Cardiac muscle cell (in vitro differentiated cells and primary cell): ENCODE measurements around the gene ZNF652. TPM values are rescaled to one million over a fixed set of nuclear protein-coding genes. Genes with fewer than 3 reads are reported as not detected.

Experiments
- DNase-seq, 2 donors: peaks; one replicate each; pipeline versions ENCODE4 v3.0.0 to v3.0.0-alpha.2; 2010 to 2017; ENCODE audit warnings: low read depth in 1 of 2, low spot score in 1 of 2
- H3K27ac ChIP-seq: fragments of 200-600 bp; sonication (generic); 2 replicates; pipeline ENCODE4 v1.5.1; 2016
- H3K27me3 ChIP-seq: fragments of 200-600 bp; sonication (generic); 2 replicates; pipeline ENCODE4 v1.6.0; 2016; ENCODE audit warnings: control low read depth
- H3K36me3 ChIP-seq: fragments of 200-600 bp; sonication (generic); 2 replicates; pipeline ENCODE4 v1.5.1; 2016; ENCODE audit warnings: control low read depth
- H3K4me1 ChIP-seq: fragments of 200-600 bp; sonication (generic); 2 replicates; pipeline ENCODE4 v1.8.1; 2017; ENCODE audit warnings: low read depth, mild to moderate bottlenecking, mixed run types
- H3K4me3 ChIP-seq: fragments of 200-600 bp; sonication (generic); 2 replicates; pipeline ENCODE4 v1.5.1; 2016; ENCODE audit warnings: mild to moderate bottlenecking
- H3K9me3 ChIP-seq: fragments of 200-600 bp; sonication (generic); 2 replicates; pipeline ENCODE4 v1.5.1; 2017; ENCODE audit warnings: low read depth, mild to moderate bottlenecking, control low read depth
- polyA plus RNA-seq: library from polyadenylated mRNA; unstranded; fragments of >200 nt; fragmentation: Nextera tagmentation; extraction: Ambion mirVana; gene quantifications from 2 replicates; pipeline ENCODE4 v1.2.1, GENCODE V29; 2016
- total RNA-seq: library from RNA; depleted of rRNA; stranded (reverse); fragments of >200 nt; gene quantifications from 2 replicates; pipeline ENCODE4 v1.2.3, GENCODE V29; 2016
- TF ChIP-seq, protein P1 (sequence below): IDR thresholded peaks from 2 replicates; pipeline ENCODE4 v1.5.1; 2012; ENCODE audit warnings: low read depth, mild to moderate bottlenecking, low read length

Gene ZNF652
- total and polyA plus RNA-seq, 2 experiments from 2014 or later: 27.4 to 48.5 TPM

DNA sequence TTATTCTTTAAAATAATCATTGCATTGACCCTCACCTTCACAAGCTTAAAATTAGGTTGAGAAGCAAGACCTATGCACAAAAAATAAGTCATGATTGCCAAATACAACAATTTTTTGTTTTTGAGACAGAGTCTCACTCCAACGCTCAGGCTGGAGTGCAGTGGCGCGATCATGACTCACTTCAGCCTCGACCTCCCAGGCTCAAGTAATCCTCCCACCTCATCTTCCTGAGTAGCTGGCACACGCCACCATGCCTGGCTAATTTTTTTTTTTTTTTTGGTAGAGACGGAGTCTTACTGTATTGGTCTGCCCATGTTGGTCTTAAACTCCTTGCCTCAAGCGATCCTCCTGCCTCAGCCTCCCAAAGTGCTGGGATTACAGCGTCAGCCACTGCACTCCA, 24.2 kb downstream of the ZNF652 start:
- Histone ChIP-seq H3K4me1 (peaks cover 12% of the 10 kb centered on the region), H3K27ac (no peak overlapping the region), H3K27me3 (no peaks in the 10 kb centered on the region), H3K9me3 (no peaks in the 10 kb centered on the region), H3K4me3 (no peak overlapping the region), H3K36me3 (no peaks in the 10 kb centered on the region)
- DNase-seq: peak in 1 of 2 donors; percentile 77
- TF ChIP-seq, protein P1, sequence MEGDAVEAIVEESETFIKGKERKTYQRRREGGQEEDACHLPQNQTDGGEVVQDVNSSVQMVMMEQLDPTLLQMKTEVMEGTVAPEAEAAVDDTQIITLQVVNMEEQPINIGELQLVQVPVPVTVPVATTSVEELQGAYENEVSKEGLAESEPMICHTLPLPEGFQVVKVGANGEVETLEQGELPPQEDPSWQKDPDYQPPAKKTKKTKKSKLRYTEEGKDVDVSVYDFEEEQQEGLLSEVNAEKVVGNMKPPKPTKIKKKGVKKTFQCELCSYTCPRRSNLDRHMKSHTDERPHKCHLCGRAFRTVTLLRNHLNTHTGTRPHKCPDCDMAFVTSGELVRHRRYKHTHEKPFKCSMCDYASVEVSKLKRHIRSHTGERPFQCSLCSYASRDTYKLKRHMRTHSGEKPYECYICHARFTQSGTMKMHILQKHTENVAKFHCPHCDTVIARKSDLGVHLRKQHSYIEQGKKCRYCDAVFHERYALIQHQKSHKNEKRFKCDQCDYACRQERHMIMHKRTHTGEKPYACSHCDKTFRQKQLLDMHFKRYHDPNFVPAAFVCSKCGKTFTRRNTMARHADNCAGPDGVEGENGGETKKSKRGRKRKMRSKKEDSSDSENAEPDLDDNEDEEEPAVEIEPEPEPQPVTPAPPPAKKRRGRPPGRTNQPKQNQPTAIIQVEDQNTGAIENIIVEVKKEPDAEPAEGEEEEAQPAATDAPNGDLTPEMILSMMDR: no peak

GRCh38 chr17:49334744-49335512, 27.1 kb downstream of the ZNF652 start:
- H3K36me3 ChIP-seq: no peaks in the 10 kb centered on the region
- no peak overlapping the region for H3K27ac ChIP-seq
- H3K4me3 ChIP-seq: no peak overlapping the region
- peaks cover 12% of the 10 kb centered on the region for H3K4me1 ChIP-seq
- TF ChIP-seq, protein P1: no peak
- H3K27me3 ChIP-seq: no peaks in the 10 kb centered on the region
- H3K9me3 ChIP-seq: no peaks in the 10 kb centered on the region
- no peak for DNase-seq

DNA sequence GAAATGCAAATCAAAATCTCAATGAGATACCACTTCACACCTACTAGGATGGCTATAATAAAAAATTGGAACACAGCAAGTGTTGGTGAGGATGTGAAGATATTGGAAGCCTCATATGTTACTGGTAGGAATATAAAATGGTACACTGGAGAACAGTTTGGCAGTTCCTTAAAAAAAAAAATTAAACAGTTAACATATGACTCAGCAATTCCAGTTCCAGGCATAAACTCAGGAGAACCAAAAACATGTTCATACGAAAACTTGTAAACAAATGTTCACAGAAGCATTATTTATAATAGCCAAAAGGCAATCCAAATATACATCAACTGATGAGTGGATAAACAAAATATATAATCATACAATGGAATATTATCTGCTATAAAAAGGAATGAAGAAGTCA, 28.2 kb downstream of the ZNF652 start:
- Histone ChIP-seq H3K9me3 (no peaks in the 10 kb centered on the region), H3K36me3 (no peaks in the 10 kb centered on the region), H3K4me3 (no peak overlapping the region), H3K27me3 (no peaks in the 10 kb centered on the region), H3K4me1 (peaks cover 3% of the 10 kb centered on the region), H3K27ac (no peak overlapping the region)
- DNase-seq: no peak
- TF ChIP-seq, protein P1: no peak

DNA sequence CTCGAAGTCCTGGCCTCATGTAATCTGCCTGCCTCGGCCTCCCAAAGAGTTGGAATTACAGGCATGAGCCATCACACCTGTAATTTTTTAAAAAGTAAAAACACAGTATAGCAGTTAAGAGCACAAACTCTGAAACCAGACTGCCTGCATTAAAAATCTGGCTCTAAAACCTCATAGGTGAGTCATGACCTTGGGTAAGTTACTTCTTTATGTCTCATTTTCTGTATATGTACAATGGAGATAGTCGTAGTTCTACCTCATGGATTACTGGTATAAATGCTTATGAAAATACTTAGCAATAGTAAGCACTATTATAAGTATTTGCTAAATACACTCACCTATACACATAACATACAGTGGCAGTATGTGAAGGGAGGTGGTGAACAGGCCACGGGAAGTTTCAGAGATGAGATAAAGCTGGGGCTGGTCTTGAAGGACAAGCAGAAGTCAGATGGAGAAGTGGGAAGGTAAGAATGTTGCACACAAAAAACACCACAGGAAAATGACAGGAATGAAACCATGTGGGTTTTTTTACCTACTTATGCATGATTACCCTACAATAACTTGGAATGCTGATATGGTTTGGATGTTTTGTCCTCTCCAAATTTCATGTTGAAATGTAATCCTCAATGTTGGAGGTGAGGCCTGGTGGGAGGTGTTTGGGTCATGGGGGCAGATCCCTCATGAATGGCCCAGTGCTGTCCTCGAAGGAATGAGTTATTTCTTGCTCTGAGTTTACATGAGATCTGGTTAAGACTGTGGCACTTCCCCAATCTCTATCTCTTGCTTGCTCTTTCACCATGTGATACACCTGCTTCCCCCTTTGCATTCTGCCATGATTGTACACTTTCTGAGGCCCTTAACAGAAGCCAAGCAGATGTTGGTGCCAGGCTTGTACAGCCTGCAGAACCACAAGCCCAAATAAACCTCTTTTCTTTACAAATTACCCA, 33.9 kb downstream of the ZNF652 start:
- H3K4me3 ChIP-seq: no peak overlapping the region
- no peaks in the 10 kb centered on the region for H3K36me3 ChIP-seq
- no peaks in the 10 kb centered on the region for H3K27me3 ChIP-seq
- H3K9me3 ChIP-seq: no peaks in the 10 kb centered on the region
- peak overlapping the region; percentile 27 for H3K27ac ChIP-seq
- no peaks in the 10 kb centered on the region for H3K4me1 ChIP-seq
- DNase-seq: no peak
- TF ChIP-seq, protein P1: no peak

- H3K4me3 ChIP-seq: no peak overlapping the region
- H3K9me3 ChIP-seq: no peaks in the 10 kb centered on the region
- no peaks in the 10 kb centered on the region for H3K27me3 ChIP-seq
- DNase-seq: no peak
- TF ChIP-seq, protein P1: no peak
- no peaks in the 10 kb centered on the region for H3K36me3 ChIP-seq
- H3K4me1 ChIP-seq: no peaks in the 10 kb centered on the region
- H3K27ac ChIP-seq: no peak overlapping the region
Measured at GRCh38 chr17:49325980-49326379, 36.1 kb downstream of the ZNF652 start.
